ENCODE data around the gene NEK11. TPM values are rescaled to one million over a fixed set of nuclear protein-coding genes. Genes with fewer than 3 reads are reported as not detected.

NEK11 gene
- total RNA-seq, 2 experiments from 2014 or later: 1.6 to 4.2 TPM

GRCh38 chr3:131233900-131234668, 207.4 kb downstream of the NEK11 start:
- H3K27me3 Mint-ChIP-seq: no peaks in the 10 kb centered on the region
- no peak overlapping the region for H3K4me3 ChIP-seq (ENCODE audit: low read length)
- H3K4me1 Mint-ChIP-seq (ENCODE audit: low read depth): no peaks in the 10 kb centered on the region
- no peaks in the 10 kb centered on the region for H3K36me3 ChIP-seq (ENCODE audit: insufficient read depth, low read length)
- CTCF ChIA-PET: no interaction called here
- no peak for DNase-seq
- H3K4me1 ChIP-seq (ENCODE audit: insufficient read depth, low read length): no peaks in the 10 kb centered on the region
- no peaks in the 10 kb centered on the region for H3K9me3 ChIP-seq (ENCODE audit: control insufficient read depth in 1 of 2, insufficient read depth in 1 of 2, low read length in 2 of 2)
- TF ChIP-seq, protein P1, sequence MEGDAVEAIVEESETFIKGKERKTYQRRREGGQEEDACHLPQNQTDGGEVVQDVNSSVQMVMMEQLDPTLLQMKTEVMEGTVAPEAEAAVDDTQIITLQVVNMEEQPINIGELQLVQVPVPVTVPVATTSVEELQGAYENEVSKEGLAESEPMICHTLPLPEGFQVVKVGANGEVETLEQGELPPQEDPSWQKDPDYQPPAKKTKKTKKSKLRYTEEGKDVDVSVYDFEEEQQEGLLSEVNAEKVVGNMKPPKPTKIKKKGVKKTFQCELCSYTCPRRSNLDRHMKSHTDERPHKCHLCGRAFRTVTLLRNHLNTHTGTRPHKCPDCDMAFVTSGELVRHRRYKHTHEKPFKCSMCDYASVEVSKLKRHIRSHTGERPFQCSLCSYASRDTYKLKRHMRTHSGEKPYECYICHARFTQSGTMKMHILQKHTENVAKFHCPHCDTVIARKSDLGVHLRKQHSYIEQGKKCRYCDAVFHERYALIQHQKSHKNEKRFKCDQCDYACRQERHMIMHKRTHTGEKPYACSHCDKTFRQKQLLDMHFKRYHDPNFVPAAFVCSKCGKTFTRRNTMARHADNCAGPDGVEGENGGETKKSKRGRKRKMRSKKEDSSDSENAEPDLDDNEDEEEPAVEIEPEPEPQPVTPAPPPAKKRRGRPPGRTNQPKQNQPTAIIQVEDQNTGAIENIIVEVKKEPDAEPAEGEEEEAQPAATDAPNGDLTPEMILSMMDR (IDR thresholded peaks at IDR 0.05): no peak
- POLR2A ChIA-PET: no interaction called here
- H3K27ac Mint-ChIP-seq: no peak overlapping the region
- intact Hi-C loops (cut with DNase I, micrococcal nuclease): no loop called here
- no peaks in the 10 kb centered on the region for H3K9me3 Mint-ChIP-seq
- H3K36me3 Mint-ChIP-seq (ENCODE audit: low read depth): no peaks in the 10 kb centered on the region
- H3K27me3 ChIP-seq (ENCODE audit: control insufficient read depth in 1 of 2, insufficient read depth in 2 of 2, low read length in 2 of 2): no peaks in the 10 kb centered on the region
- ATAC-seq (ENCODE audit: poor library complexity): no peak
- no peak overlapping the region for H3K27ac ChIP-seq (ENCODE audit: low read depth in 1 of 2, low read length in 2 of 2)
- no peak overlapping the region for H3K4me3 Mint-ChIP-seq

DNA sequence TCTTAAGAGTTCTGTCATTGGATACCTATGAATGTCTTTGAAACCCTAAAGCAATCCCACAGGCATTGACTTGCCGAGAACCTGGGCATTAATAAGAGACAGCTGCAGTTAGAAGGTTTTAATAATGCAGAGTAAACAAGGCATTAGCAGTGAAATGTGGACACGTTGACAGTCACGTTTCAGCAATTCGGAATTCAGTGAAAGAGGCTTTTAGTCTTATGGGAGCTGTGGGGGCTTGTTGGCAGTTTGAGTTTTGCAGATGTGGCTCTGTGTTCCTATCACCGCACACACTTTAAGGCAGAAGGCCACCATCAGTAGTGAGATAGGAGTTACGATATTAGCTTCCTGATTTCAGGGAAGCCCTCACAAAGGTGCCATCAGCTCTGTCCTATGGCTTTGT, 209.7 kb downstream of the NEK11 start:
- H3K4me3 Mint-ChIP-seq: no peak overlapping the region
- no peaks in the 10 kb centered on the region for H3K36me3 Mint-ChIP-seq (ENCODE audit: low read depth)
- no peaks in the 10 kb centered on the region for H3K4me1 Mint-ChIP-seq (ENCODE audit: low read depth)
- intact Hi-C loops (cut with DNase I, micrococcal nuclease): no loop called here
- H3K9me3 Mint-ChIP-seq: no peaks in the 10 kb centered on the region
- Histone ChIP-seq H3K4me1 (ENCODE audit: insufficient read depth, low read length) (no peaks in the 10 kb centered on the region), H3K27ac (ENCODE audit: low read depth in 1 of 2, low read length in 2 of 2) (no peak overlapping the region), H3K36me3 (ENCODE audit: insufficient read depth, low read length) (no peaks in the 10 kb centered on the region), H3K27me3 (ENCODE audit: control insufficient read depth in 1 of 2, insufficient read depth in 2 of 2, low read length in 2 of 2) (no peaks in the 10 kb centered on the region), H3K4me3 (ENCODE audit: low read length) (no peak overlapping the region), H3K9me3 (ENCODE audit: control insufficient read depth in 1 of 2, insufficient read depth in 1 of 2, low read length in 2 of 2) (no peaks in the 10 kb centered on the region)
- TF ChIP-seq, protein P1 (IDR thresholded peaks at IDR 0.05): no peak
- no peaks in the 10 kb centered on the region for H3K27me3 Mint-ChIP-seq
- DNase-seq: no peak
- ATAC-seq (ENCODE audit: poor library complexity): no peak
- no peak overlapping the region for H3K27ac Mint-ChIP-seq
- ChIA-PET CTCF (no interaction called here), POLR2A (no interaction called here)

GRCh38 chr3:131238496-131238895, 211.8 kb downstream of the NEK11 start:
- Mint-ChIP-seq H3K27ac (no peak overlapping the region), H3K4me3 (no peak overlapping the region), H3K4me1 (ENCODE audit: low read depth) (no peaks in the 10 kb centered on the region), H3K36me3 (ENCODE audit: low read depth) (no peaks in the 10 kb centered on the region), H3K9me3 (no peaks in the 10 kb centered on the region), H3K27me3 (no peaks in the 10 kb centered on the region)
- ChIA-PET CTCF (no interaction called here), POLR2A (no interaction called here)
- no peaks in the 10 kb centered on the region for H3K36me3 ChIP-seq (ENCODE audit: insufficient read depth, low read length)
- no peaks in the 10 kb centered on the region for H3K4me1 ChIP-seq (ENCODE audit: insufficient read depth, low read length)
- ATAC-seq (ENCODE audit: poor library complexity): no peak
- no peaks in the 10 kb centered on the region for H3K27me3 ChIP-seq (ENCODE audit: control insufficient read depth in 1 of 2, insufficient read depth in 2 of 2, low read length in 2 of 2)
- no peak overlapping the region for H3K4me3 ChIP-seq (ENCODE audit: low read length)
- no peak overlapping the region for H3K27ac ChIP-seq (ENCODE audit: low read depth in 1 of 2, low read length in 2 of 2)
- DNase-seq: no peak
- H3K9me3 ChIP-seq (ENCODE audit: control insufficient read depth in 1 of 2, insufficient read depth in 1 of 2, low read length in 2 of 2): no peaks in the 10 kb centered on the region
- intact Hi-C loops (cut with DNase I, micrococcal nuclease): no loop called here
- TF ChIP-seq, protein P1 (IDR thresholded peaks at IDR 0.05): no peak

All from CD4-positive, alpha-beta T cell (primary cell).